Prostate gland (tissue), 2 donors: Measurements from ENCODE around the gene EPHB2.

Experiments
- CTCF ChIP-seq, 4 experiments: fragments of 200-600 bp in 2 of 4; fragments of 450-650 bp in 2 of 4; sonication (generic) in 2 of 4; IDR thresholded peaks; 1 replicate in 3 of 4; 2 replicates in 1 of 4; pipeline ENCODE4 v1.5.1; 2016 to 2019; ENCODE audit warnings: antibody characterized with exemption in 4 of 4, mild to moderate bottlenecking in 2 of 4, moderate library complexity in 2 of 4
- POLR2A ChIP-seq: fragments of 450-650 bp; IDR thresholded peaks from one replicate; pipeline ENCODE4 v1.6.1; 2016; ENCODE audit warnings: antibody characterized with exemption, mild to moderate bottlenecking
- POLR2AphosphoS5 ChIP-seq: sonication (generic); formaldehyde crosslinking; IDR thresholded peaks from one replicate; pipeline ENCODE4 v1.6.1; 2017; ENCODE audit warnings: antibody characterized with exemption

DNA sequence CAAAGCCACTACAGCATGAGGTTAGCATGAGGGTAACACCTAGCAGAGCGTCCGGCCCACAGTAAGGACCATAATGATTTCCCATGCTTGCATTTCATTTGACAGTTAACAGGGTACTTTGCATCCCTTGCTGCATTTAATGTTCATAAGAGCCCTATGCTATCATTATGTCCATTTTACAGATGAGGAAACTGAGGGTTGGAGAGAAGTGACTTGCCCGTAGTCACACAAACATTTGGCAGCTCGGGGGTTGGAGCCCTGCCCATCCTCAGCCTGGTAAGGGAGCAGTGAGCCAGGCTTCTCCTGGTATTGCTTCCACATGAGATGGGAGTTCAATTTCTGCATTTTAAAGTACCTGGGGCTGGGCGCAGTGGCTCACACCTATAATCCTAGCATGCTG, 16.5 kb upstream of the EPHB2 start:
- TF ChIP-seq CTCF (IDR thresholded peaks at IDR 0.05) (no peak), POLR2A (no peak), POLR2AphosphoS5 (no peak)
